ENCODE results near the gene ERC1.

ERC1 gene

DNA sequence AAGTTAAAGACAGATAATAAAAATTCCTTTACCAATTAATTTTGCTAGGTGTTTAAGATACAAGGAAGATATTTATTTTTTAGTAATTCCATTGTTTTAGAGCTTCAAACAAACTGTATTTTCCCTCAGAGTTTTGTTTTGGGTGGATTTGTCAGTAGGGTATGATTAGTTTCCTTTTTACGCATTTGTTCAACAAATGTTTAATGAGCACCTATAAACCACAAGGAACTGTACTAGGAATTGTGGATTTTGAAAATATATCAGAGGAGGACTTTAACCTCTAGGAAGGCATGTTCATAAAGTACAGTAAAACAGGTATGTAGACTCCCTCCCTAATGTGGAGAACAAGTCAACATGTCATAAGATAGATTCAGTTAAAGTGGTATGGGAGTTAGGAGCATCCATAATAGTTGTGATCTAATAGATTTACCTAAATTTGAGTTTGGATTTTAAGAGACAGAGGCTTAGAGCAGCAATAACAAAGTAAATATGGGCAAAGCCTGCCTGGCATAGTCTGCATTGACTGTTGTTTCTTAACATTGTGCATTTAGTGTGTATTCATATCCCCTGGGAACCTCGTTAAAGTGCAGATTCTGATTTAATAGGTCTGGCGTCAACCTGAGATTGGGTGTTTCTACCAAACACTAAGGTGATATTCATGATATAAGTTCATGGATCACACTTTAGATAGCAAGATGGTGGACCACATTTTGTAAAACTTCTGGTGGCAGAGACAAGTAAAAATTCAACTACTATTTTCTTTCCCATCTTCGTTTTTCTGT lies 232.0 kb downstream of the ERC1 start:
- CTCF ChIA-PET = interaction anchor here (0.5 to 0.6 kb wide), 2 partner anchors 34 to 360 kb away, joined by 3 read pairs; no protein-coding TSS in a partner anchor
- no peak overlapping the region for H3K27ac ChIP-seq (ENCODE audit: extremely low read depth, low read depth, low read length)

More for the DNA sequence above, 232.0 kb downstream of the ERC1 start:
- POLR2A ChIA-PET = no interaction called here
- Histone ChIP-seq H3K4me3 (ENCODE audit: low read depth, low read length) (no peak overlapping the region), H3K9me3 (ENCODE audit: control insufficient read depth, insufficient read depth, low read depth, low read length) (no peaks in the 10 kb centered on the region), H3K36me3 (ENCODE audit: control insufficient read depth in 2 of 2, insufficient read depth in 1 of 2, low read length in 2 of 2) (no peaks in the 10 kb centered on the region), H3K4me1 (ENCODE audit: control insufficient read depth, insufficient read depth, low read length) (peaks cover 13% of the 10 kb centered on the region)
- peak; percentile 59 for TF ChIP-seq FEZF1 (tag by site-specific recombination; IDR thresholded peaks at IDR 0.05)
- 0 out of 2 replicates have a peak, but pooled peaks have one; percentile 12 for TF ChIP-seq ZNF501 (tag by site-specific recombination; IDR thresholded peaks at IDR 0.05)
- no peak for TF ChIP-seq BCL11B (tag by site-specific recombination; IDR thresholded peaks at IDR 0.05; ENCODE audit: low read depth)
- TF ChIP-seq, protein P1, sequence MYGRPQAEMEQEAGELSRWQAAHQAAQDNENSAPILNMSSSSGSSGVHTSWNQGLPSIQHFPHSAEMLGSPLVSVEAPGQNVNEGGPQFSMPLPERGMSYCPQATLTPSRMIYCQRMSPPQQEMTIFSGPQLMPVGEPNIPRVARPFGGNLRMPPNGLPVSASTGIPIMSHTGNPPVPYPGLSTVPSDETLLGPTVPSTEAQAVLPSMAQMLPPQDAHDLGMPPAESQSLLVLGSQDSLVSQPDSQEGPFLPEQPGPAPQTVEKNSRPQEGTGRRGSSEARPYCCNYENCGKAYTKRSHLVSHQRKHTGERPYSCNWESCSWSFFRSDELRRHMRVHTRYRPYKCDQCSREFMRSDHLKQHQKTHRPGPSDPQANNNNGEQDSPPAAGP (tag by site-specific recombination; IDR thresholded peaks at IDR 0.05) = no peak
- peak; percentile 94 for TF ChIP-seq ZNF664 (tag by site-specific recombination; IDR thresholded peaks at IDR 0.05)
- peak; percentile 83; the same call in 1 of the 2 replicates for TF ChIP-seq ZNF837 (tag by site-specific recombination; IDR thresholded peaks at IDR 0.05)
- TF ChIP-seq ZNF654 (tag by site-specific recombination; IDR thresholded peaks at IDR 0.05; ENCODE audit: low read depth) = no peak
- TF ChIP-seq, protein P2, sequence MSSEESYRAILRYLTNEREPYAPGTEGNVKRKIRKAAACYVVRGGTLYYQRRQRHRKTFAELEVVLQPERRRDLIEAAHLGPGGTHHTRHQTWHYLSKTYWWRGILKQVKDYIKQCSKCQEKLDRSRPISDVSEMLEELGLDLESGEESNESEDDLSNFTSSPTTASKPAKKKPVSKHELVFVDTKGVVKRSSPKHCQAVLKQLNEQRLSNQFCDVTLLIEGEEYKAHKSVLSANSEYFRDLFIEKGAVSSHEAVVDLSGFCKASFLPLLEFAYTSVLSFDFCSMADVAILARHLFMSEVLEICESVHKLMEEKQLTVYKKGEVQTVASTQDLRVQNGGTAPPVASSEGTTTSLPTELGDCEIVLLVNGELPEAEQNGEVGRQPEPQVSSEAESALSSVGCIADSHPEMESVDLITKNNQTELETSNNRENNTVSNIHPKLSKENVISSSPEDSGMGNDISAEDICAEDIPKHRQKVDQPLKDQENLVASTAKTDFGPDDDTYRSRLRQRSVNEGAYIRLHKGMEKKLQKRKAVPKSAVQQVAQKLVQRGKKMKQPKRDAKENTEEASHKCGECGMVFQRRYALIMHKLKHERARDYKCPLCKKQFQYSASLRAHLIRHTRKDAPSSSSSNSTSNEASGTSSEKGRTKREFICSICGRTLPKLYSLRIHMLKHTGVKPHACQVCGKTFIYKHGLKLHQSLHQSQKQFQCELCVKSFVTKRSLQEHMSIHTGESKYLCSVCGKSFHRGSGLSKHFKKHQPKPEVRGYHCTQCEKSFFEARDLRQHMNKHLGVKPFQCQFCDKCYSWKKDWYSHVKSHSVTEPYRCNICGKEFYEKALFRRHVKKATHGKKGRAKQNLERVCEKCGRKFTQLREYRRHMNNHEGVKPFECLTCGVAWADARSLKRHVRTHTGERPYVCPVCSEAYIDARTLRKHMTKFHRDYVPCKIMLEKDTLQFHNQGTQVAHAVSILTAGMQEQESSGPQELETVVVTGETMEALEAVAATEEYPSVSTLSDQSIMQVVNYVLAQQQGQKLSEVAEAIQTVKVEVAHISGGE (tag by site-specific recombination; conservative IDR thresholded peaks at IDR 0.05; ENCODE audit: low read depth) = no peak
- TF ChIP-seq, protein P3, sequence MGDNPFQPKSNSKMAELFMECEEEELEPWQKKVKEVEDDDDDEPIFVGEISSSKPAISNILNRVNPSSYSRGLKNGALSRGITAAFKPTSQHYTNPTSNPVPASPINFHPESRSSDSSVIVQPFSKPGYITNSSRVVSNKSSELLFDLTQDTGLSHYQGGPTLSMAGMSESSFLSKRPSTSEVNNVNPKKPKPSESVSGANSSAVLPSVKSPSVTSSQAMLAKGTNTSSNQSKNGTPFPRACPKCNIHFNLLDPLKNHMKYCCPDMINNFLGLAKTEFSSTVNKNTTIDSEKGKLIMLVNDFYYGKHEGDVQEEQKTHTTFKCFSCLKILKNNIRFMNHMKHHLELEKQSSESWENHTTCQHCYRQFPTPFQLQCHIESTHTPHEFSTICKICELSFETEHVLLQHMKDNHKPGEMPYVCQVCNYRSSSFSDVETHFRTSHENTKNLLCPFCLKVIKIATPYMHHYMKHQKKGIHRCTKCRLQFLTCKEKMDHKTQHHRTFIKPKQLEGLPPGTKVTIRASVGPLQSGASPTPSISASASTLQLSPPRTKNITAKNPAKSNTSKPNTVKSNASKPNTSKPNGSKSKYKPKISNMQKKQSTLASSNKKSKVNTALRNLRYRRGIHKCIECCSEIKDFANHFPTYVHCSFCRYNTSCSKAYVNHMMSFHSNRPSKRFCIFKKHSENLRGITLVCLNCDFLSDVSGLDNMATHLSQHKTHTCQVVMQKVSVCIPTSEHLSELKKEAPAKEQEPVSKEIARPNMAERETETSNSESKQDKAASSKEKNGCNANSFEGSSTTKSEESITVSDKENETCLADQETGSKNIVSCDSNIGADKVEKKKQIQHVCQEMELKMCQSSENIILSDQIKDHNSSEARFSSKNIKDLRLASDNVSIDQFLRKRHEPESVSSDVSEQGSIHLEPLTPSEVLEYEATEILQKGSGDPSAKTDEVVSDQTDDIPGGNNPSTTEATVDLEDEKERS (tag by site-specific recombination; IDR thresholded peaks at IDR 0.05) = no peak
- TF ChIP-seq ZNF433 (tag by site-specific recombination; IDR thresholded peaks at IDR 0.05; ENCODE audit: low read depth) = no peak
- TF ChIP-seq ZNF133 (tag by site-specific recombination; IDR thresholded peaks at IDR 0.05) = no peak
- TF ChIP-seq ZNF16 (tag by site-specific recombination; IDR thresholded peaks at IDR 0.05; ENCODE audit: low read depth) = no peak
- no peak for TF ChIP-seq ZNF623 (tag by site-specific recombination; IDR thresholded peaks at IDR 0.05)
- no peak for TF ChIP-seq ZNF473 (tag by site-specific recombination; IDR thresholded peaks at IDR 0.05)
- TF ChIP-seq KLF8 (tag by site-specific recombination; IDR thresholded peaks at IDR 0.05) = no peak
- TF ChIP-seq, protein P4, sequence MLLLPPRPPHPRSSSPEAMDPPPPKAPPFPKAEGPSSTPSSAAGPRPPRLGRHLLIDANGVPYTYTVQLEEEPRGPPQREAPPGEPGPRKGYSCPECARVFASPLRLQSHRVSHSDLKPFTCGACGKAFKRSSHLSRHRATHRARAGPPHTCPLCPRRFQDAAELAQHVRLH (tag by site-specific recombination; IDR thresholded peaks at IDR 0.05) = no peak
- no peak for TF ChIP-seq ZNF48 (tag by site-specific recombination; IDR thresholded peaks at IDR 0.05)
- TF ChIP-seq ZSCAN30 (tag by site-specific recombination; IDR thresholded peaks at IDR 0.05) = peak; percentile 64; the same call in 1 of the 2 replicates
- TF ChIP-seq SP2 (tag by site-specific recombination; IDR thresholded peaks at IDR 0.05) = no peak
- 0 out of 2 replicates have a peak, but pooled peaks have one; percentile 13 for TF ChIP-seq IKZF3 (tag by site-specific recombination; IDR thresholded peaks at IDR 0.05)
- no peak for TF ChIP-seq ZFP41 (tag by site-specific recombination; IDR thresholded peaks at IDR 0.05; ENCODE audit: borderline replicate concordance)
- 0 out of 2 replicates have a peak, but pooled peaks have one; percentile 13 for TF ChIP-seq ZXDB (tag by site-specific recombination; IDR thresholded peaks at IDR 0.05)
- TF ChIP-seq, protein P5, sequence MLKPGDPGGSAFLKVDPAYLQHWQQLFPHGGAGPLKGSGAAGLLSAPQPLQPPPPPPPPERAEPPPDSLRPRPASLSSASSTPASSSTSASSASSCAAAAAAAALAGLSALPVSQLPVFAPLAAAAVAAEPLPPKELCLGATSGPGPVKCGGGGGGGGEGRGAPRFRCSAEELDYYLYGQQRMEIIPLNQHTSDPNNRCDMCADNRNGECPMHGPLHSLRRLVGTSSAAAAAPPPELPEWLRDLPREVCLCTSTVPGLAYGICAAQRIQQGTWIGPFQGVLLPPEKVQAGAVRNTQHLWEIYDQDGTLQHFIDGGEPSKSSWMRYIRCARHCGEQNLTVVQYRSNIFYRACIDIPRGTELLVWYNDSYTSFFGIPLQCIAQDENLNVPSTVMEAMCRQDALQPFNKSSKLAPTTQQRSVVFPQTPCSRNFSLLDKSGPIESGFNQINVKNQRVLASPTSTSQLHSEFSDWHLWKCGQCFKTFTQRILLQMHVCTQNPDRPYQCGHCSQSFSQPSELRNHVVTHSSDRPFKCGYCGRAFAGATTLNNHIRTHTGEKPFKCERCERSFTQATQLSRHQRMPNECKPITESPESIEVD (tag by site-specific recombination; IDR thresholded peaks at IDR 0.05) = peak; percentile 64
- TF ChIP-seq GFI1B (tag by site-specific recombination; IDR thresholded peaks at IDR 0.05) = peak; percentile 77; the same call in 1 of the 2 replicates
- TF ChIP-seq ZNF274 (IDR thresholded peaks at IDR 0.05; ENCODE audit: low read length) = no peak
- no peak for TF ChIP-seq ZNF274 (tag by site-specific recombination; IDR thresholded peaks at IDR 0.05; ENCODE audit: borderline replicate concordance)
- TF ChIP-seq RBAK (tag by site-specific recombination; IDR thresholded peaks at IDR 0.05) = no peak
- TF ChIP-seq ZNF184 (tag by site-specific recombination; IDR thresholded peaks at IDR 0.05) = no peak
- TF ChIP-seq ZNF112 (tag by site-specific recombination; IDR thresholded peaks at IDR 0.05) = no peak
